ENCODE measurements around the gene UBE3C.

DNA sequence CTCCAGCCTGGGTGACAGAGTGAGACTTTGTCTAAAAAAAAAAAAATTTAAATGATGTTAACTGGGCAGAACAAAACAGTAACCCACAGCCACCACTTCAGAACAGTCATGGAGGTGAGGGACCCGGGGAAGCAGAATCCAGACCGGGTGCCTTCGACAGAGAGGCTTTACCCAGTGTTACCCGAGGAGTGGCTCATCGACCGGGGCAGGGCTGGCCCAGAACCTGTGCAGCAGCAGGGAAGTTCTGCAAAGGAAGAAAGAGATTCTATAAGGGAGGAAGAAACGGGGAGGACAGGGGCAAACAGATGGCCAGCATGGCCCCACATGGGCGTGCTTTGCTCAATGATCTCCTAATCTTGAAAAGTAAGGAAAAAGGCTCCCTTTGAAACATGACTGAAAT is 26.0 kb upstream of the UBE3C start:
- TF ChIP-seq, protein P1, sequence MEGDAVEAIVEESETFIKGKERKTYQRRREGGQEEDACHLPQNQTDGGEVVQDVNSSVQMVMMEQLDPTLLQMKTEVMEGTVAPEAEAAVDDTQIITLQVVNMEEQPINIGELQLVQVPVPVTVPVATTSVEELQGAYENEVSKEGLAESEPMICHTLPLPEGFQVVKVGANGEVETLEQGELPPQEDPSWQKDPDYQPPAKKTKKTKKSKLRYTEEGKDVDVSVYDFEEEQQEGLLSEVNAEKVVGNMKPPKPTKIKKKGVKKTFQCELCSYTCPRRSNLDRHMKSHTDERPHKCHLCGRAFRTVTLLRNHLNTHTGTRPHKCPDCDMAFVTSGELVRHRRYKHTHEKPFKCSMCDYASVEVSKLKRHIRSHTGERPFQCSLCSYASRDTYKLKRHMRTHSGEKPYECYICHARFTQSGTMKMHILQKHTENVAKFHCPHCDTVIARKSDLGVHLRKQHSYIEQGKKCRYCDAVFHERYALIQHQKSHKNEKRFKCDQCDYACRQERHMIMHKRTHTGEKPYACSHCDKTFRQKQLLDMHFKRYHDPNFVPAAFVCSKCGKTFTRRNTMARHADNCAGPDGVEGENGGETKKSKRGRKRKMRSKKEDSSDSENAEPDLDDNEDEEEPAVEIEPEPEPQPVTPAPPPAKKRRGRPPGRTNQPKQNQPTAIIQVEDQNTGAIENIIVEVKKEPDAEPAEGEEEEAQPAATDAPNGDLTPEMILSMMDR (IDR thresholded peaks at IDR 0.05; ENCODE audit: low read length) = no peak
- no peak for TF ChIP-seq EZH2 (optimal IDR thresholded peaks at IDR 0.05; ENCODE audit: low read depth, low read length)

Measured in MM.1S (cell line).